HCT116 (cell line): ENCODE results near the gene PABPC4L. TPM values are rescaled to one million over a fixed set of nuclear protein-coding genes. Genes with fewer than 3 reads are reported as not detected.

Experiments
- ATAC-seq: fragments of 200-7000 bp; cut with Tn5 transposase; 2 replicates; pipeline ENCODE4 v1.9.1; 2020; ENCODE audit warnings: mild to moderate bottlenecking, moderate library complexity
- BruUV-seq: library from RNA; stranded (reverse); fragments of 400-500 nt; replicated peaks from 2 replicates; lab custom pipeline; 2021; lab: Mats Ljungman, UMichigan
- CTCF ChIA-PET: fragments of 300-600 bp; sonication (Branson Sonifier 250); formaldehyde crosslinking; loops from one replicate; lab custom pipeline; 2021; ENCODE audit warnings: antibody characterized with exemption; lab: Charles Lee
- POLR2A ChIA-PET: fragments of 300-600, 350-600 bp; sonication (Branson Sonifier 250); formaldehyde crosslinking; loops from one replicate; lab custom pipeline; 2021; ENCODE audit warnings: antibody characterized with exemption; lab: Charles Lee
- RAD21 ChIA-PET, 2 experiments: fragments of 300-600 bp; sonication (Branson Sonifier 250); formaldehyde crosslinking; loops; one replicate each; lab custom pipeline; 2023; ENCODE audit warnings: low total read pairs in 2 of 2; ENCODE audit not compliant: uncharacterized antibody in 2 of 2, unreplicated experiment in 2 of 2, low non-redundant PET in 1 of 2; lab: Charles Lee
- DNase-seq: peaks from one replicate; pipeline ENCODE4 v3.0.0-alpha.2; 2010; ENCODE audit warnings: low read depth, low spot score
- H2AFZ ChIP-seq: fragments of 200-600 bp; shearing (Covaris generic), sonication (generic); 2 replicates; pipeline ENCODE4 v1.6.1; 2017; ENCODE audit warnings: low read depth, mixed run types, mixed read lengths, antibody characterized with exemption, low read length; ENCODE audit not compliant: poor library complexity, severe bottlenecking
- H3K27ac ChIP-seq: 2 replicates; pipeline ENCODE4 v1.5.1; 2012; ENCODE audit warnings: low read depth, low read length
- H3K27me3 ChIP-seq: fragments of 200-600 bp; sonication (generic); 2 replicates; pipeline ENCODE4 v1.6.1; 2016; ENCODE audit warnings: mixed run types, low read length, mixed read lengths; ENCODE audit not compliant: insufficient read depth
- H3K36me3 ChIP-seq, 2 experiments: fragments of 200-500 bp in 1 of 2; fragments of 200-600 bp in 1 of 2; sonication (Bioruptor generic) in 1 of 2; sonication (generic) in 1 of 2; 2 replicates each; pipeline versions ENCODE4 v1.5.1 to v1.6.1; 2014 to 2016; ENCODE audit warnings: low read length in 2 of 2, inconsistent platforms in 1 of 2, mixed read lengths in 1 of 2, mixed run types in 1 of 2; ENCODE audit not compliant: insufficient read depth in 2 of 2, control insufficient read depth in 1 of 2
- H3K4me1 ChIP-seq, 2 experiments: fragments of 200-600 bp in 1 of 2; sonication (generic) in 1 of 2; 2 replicates each; pipeline versions ENCODE4 v1.5.1 to v1.6.1; 2012 to 2017; ENCODE audit warnings: low read length in 2 of 2, inconsistent platforms in 1 of 2, mild to moderate bottlenecking in 1 of 2, mixed read lengths in 1 of 2, mixed run types in 1 of 2, moderate library complexity in 1 of 2; ENCODE audit not compliant: insufficient read depth in 2 of 2, control insufficient read depth in 1 of 2
- H3K4me2 ChIP-seq: fragments of 200-600 bp; sonication (generic); 2 replicates; pipeline ENCODE4 v1.6.1; 2017; ENCODE audit warnings: mixed run types, low read length, mixed read lengths
- H3K4me3 ChIP-seq, 2 experiments: fragments of 200-600 bp in 1 of 2; sonication (generic) in 1 of 2; replicated peaks in 1 of 2; 2 replicates each; pipeline ENCODE4 v1.5.1; 2011 to 2016; ENCODE audit warnings: low read length in 2 of 2, control low read depth in 1 of 2, low read depth in 1 of 2, mild to moderate bottlenecking in 1 of 2, mixed read lengths in 1 of 2, mixed run types in 1 of 2
- H3K79me2 ChIP-seq: fragments of 200-600 bp; sonication (generic); 2 replicates; pipeline ENCODE4 v1.6.1; 2017; ENCODE audit warnings: mild to moderate bottlenecking, mixed run types, low read length, moderate library complexity, mixed read lengths; ENCODE audit not compliant: insufficient read depth
- H3K9ac ChIP-seq: fragments of 200-600 bp; sonication (generic); 2 replicates; pipeline ENCODE4 v1.6.1; 2016; ENCODE audit warnings: low read length, mixed read lengths
- H3K9me2 ChIP-seq: fragments of 200-600 bp; sonication (generic), shearing (Covaris generic); 2 replicates; pipeline ENCODE4 v1.6.1; 2017; ENCODE audit warnings: mixed run types, mild to moderate bottlenecking, moderate library complexity; ENCODE audit not compliant: insufficient read depth
- H3K9me3 ChIP-seq, 2 experiments: fragments of 200-500 bp in 1 of 2; fragments of 200-600 bp in 1 of 2; sonication (Bioruptor generic) in 1 of 2; sonication (generic) in 1 of 2; 2 replicates each; pipeline ENCODE4 v1.6.1; 2014 to 2017; ENCODE audit warnings: low read length in 2 of 2, mixed read lengths in 2 of 2, inconsistent platforms in 1 of 2, low read depth in 1 of 2, mild to moderate bottlenecking in 1 of 2, mixed run types in 1 of 2, moderate library complexity in 1 of 2; ENCODE audit not compliant: control insufficient read depth in 1 of 2, insufficient read depth in 1 of 2
- H4K20me1 ChIP-seq: fragments of 200-600 bp; sonication (generic), shearing (Covaris generic); 2 replicates; pipeline ENCODE4 v1.6.1; 2017; ENCODE audit warnings: mixed run types, mild to moderate bottlenecking, moderate library complexity; ENCODE audit not compliant: insufficient read depth
- CBX3 ChIP-seq: IDR thresholded peaks from 2 replicates; pipeline ENCODE4 v1.6.1; 2012; ENCODE audit warnings: low read depth
- EGR1 ChIP-seq: IDR thresholded peaks from 2 replicates; pipeline ENCODE4 v1.6.1; 2012; ENCODE audit warnings: low read depth
- EZH2 ChIP-seq: fragments of 200-600 bp; sonication (generic); IDR thresholded peaks from 2 replicates; pipeline ENCODE4 v1.6.1; 2017; ENCODE audit warnings: antibody characterized with exemption, mixed run types
- EZH2phosphoT487 ChIP-seq: fragments of 200-600 bp; IDR thresholded peaks from 2 replicates; pipeline ENCODE4 v1.6.1; 2018; ENCODE audit warnings: antibody characterized with exemption, borderline replicate concordance
- POLR2A ChIP-seq: IDR thresholded peaks from 2 replicates; pipeline ENCODE4 v1.7.0; 2011; ENCODE audit warnings: borderline replicate concordance; ENCODE audit not compliant: insufficient read depth, insufficient read length; ENCODE audit errors: extremely low read depth
- RAD21 ChIP-seq: IDR thresholded peaks from 2 replicates; pipeline ENCODE4 v1.6.1; 2012; ENCODE audit warnings: low read depth, mild to moderate bottlenecking
- REST ChIP-seq: IDR thresholded peaks from 2 replicates; pipeline ENCODE4 v1.6.1; 2012; ENCODE audit warnings: low read depth
- SP1 ChIP-seq: IDR thresholded peaks from 2 replicates; pipeline ENCODE4 v1.6.1; 2012; ENCODE audit warnings: low read depth
- TCF7L2 ChIP-seq: IDR thresholded peaks from 2 replicates; pipeline ENCODE4 v1.7.0; 2011; ENCODE audit warnings: borderline replicate concordance, inconsistent platforms; ENCODE audit not compliant: insufficient read depth, insufficient read length; ENCODE audit errors: extremely low read depth
- ZFX ChIP-seq: fragments of 450-650 bp; IDR thresholded peaks from 2 replicates; pipeline ENCODE4 v1.6.1; 2017
- intact Hi-C: fragments of 100-400 bp; cut with micrococcal nuclease; formaldehyde crosslinking; loops from 2 replicates; pipeline ENCODE4 v1.10.0; 2022
- total RNA-seq: library from RNA; stranded (reverse); gene quantifications from one replicate; pipeline ENCODE4 v1.2.1, GENCODE V29; 2021; ENCODE audit not compliant: unreplicated experiment
- TF ChIP-seq, protein P1 (sequence below): IDR thresholded peaks from 2 replicates; pipeline ENCODE4 v1.6.1; 2011; ENCODE audit warnings: mild to moderate bottlenecking, low read length, moderate library complexity; ENCODE audit not compliant: insufficient replicate concordance; ENCODE audit errors: extremely low read depth
- TF ChIP-seq, protein P2 (sequence below), 3 experiments: fragments of 200-600 bp in 1 of 3; sonication (generic) in 1 of 3; IDR thresholded peaks in 2 of 3; conservative IDR thresholded peaks in 1 of 3; 2 replicates each; pipeline ENCODE4 v1.5.1; 2012 to 2017; ENCODE audit warnings: low read depth in 2 of 3, low read length in 2 of 3, antibody characterized with exemption in 1 of 3, borderline replicate concordance in 1 of 3, control low read depth in 1 of 3, mild to moderate bottlenecking in 1 of 3, mixed read lengths in 1 of 3, mixed run types in 1 of 3, moderate library complexity in 1 of 3; ENCODE audit not compliant: insufficient read depth in 1 of 3

Gene PABPC4L
- total RNA-seq, 1 experiment from 2014 or later = not detected

DNA sequence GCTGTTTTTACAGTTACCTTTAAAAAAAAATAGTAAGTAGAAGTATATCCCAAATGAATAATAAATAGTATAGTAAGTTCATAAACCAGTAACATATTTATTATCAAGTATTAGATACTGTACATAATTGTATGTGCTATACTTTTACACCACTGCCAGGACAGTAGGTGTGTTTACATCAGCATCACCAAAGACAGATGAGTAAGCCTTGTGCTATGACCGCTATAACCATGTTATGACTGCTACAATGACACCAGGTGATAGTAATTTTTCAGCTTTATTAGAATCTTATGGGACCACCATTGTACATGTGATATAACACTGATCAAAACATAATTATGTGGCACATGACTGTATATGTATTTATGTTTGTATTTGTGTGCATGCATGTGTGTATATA is 27.3 kb downstream of the PABPC4L start (continued):
- TF ChIP-seq TCF7L2 = no peak

DNA sequence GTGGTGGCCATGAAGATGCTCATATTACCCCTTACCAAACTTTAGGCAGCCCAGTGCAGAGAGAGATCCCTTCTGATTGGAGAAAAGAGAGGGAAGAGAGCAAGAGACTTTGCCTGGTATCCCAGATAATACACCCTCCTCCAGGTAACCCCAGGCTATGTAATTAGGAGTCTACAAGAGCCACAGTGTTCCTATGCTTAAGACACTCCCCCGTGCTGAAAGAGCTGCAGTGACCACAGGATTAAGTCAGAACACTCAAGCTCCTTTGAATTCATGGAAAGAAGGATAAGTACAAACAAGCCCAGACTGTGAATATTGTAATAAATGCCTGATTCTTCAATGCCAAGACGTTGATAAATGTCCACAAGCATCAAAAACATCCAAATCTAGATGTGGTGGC is 41.4 kb downstream of the PABPC4L start:
- Histone ChIP-seq H3K9me3 (no peaks in the 10 kb centered on the region), H3K4me1 (no peaks in the 10 kb centered on the region), H3K27ac (no peak overlapping the region), H3K4me2 (no peak overlapping the region), H3K9me2 (no peaks in the 10 kb centered on the region), H3K36me3 (no peaks in the 10 kb centered on the region), H3K9ac (no peak overlapping the region), H3K79me2 (no peaks in the 10 kb centered on the region), H3K4me3 (no peak overlapping the region), H3K27me3 (no peaks in the 10 kb centered on the region), H2AFZ (no peak overlapping the region), H4K20me1 (no peaks in the 10 kb centered on the region)
- intact Hi-C loops = no loop called here
- RAD21 ChIA-PET = no interaction called here
- TF ChIP-seq REST = no peak
- no peak for TF ChIP-seq SP1
- TF ChIP-seq CBX3 = no peak
- no peak for TF ChIP-seq RAD21
- no peak for TF ChIP-seq POLR2A
- no peak for TF ChIP-seq TCF7L2
- TF ChIP-seq, protein P1, sequence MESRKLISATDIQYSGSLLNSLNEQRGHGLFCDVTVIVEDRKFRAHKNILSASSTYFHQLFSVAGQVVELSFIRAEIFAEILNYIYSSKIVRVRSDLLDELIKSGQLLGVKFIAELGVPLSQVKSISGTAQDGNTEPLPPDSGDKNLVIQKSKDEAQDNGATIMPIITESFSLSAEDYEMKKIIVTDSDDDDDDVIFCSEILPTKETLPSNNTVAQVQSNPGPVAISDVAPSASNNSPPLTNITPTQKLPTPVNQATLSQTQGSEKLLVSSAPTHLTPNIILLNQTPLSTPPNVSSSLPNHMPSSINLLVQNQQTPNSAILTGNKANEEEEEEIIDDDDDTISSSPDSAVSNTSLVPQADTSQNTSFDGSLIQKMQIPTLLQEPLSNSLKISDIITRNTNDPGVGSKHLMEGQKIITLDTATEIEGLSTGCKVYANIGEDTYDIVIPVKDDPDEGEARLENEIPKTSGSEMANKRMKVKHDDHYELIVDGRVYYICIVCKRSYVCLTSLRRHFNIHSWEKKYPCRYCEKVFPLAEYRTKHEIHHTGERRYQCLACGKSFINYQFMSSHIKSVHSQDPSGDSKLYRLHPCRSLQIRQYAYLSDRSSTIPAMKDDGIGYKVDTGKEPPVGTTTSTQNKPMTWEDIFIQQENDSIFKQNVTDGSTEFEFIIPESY = no peak
- TF ChIP-seq EZH2phosphoT487 = no peak
- TF ChIP-seq, protein P2, sequence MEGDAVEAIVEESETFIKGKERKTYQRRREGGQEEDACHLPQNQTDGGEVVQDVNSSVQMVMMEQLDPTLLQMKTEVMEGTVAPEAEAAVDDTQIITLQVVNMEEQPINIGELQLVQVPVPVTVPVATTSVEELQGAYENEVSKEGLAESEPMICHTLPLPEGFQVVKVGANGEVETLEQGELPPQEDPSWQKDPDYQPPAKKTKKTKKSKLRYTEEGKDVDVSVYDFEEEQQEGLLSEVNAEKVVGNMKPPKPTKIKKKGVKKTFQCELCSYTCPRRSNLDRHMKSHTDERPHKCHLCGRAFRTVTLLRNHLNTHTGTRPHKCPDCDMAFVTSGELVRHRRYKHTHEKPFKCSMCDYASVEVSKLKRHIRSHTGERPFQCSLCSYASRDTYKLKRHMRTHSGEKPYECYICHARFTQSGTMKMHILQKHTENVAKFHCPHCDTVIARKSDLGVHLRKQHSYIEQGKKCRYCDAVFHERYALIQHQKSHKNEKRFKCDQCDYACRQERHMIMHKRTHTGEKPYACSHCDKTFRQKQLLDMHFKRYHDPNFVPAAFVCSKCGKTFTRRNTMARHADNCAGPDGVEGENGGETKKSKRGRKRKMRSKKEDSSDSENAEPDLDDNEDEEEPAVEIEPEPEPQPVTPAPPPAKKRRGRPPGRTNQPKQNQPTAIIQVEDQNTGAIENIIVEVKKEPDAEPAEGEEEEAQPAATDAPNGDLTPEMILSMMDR (IDR thresholded peaks at IDR 0.05 in 2 of 3, conservative IDR thresholded peaks at IDR 0.05 in 1 of 3; ENCODE audit: borderline replicate concordance in 1 of 3, insufficient read depth in 1 of 3, low read depth in 2 of 3, low read length in 2 of 3) = no peak
- TF ChIP-seq ZFX = no peak
- TF ChIP-seq EZH2 = no peak
- no peak for TF ChIP-seq EGR1
- BruUV-seq = no TSS peak
- ATAC-seq = no peak
- CTCF ChIA-PET = no interaction called here
- DNase-seq = no peak
- POLR2A ChIA-PET = no interaction called here
